Astrocyte (in vitro differentiated cells and primary cell): ENCODE results near the gene FER. TPM values are rescaled to one million over a fixed set of nuclear protein-coding genes. Genes with fewer than 3 reads are reported as not detected.

Source experiments
- DNase-seq: peaks from one replicate; pipeline ENCODE4 v3.0.0-alpha.2; 2010; ENCODE audit warnings: low read depth
- FAIRE-seq: peaks from 2 replicates; lab custom pipeline; 2011; peaks lifted over from hg19 to GRCh38; lab: Jason Lieb, UNC
- H2AFZ ChIP-seq: 2 replicates; pipeline ENCODE4 v1.6.0; 2012; ENCODE audit warnings: low read depth, low read length, inconsistent platforms
- H3K27ac ChIP-seq: 2 replicates; pipeline ENCODE4 v1.5.1; 2011; ENCODE audit warnings: low read depth, low read length, inconsistent platforms
- H3K27me3 ChIP-seq: 2 replicates; pipeline ENCODE4 v1.6.0; 2011; ENCODE audit warnings: low read length, inconsistent platforms; ENCODE audit not compliant: insufficient read depth
- H3K36me3 ChIP-seq: 2 replicates; pipeline ENCODE4 v1.5.1; 2011; ENCODE audit warnings: low read length, inconsistent platforms; ENCODE audit not compliant: insufficient read depth
- H3K4me1 ChIP-seq: 2 replicates; pipeline ENCODE4 v1.5.1; 2011; ENCODE audit warnings: low read length, inconsistent platforms; ENCODE audit not compliant: insufficient read depth
- H3K4me2 ChIP-seq: 2 replicates; pipeline ENCODE4 v1.6.0; 2012; ENCODE audit warnings: low read length, inconsistent platforms
- H3K4me3 ChIP-seq: 2 replicates; pipeline ENCODE4 v1.5.1; 2011; ENCODE audit warnings: low read depth, mild to moderate bottlenecking, low read length, inconsistent platforms; ENCODE audit not compliant: insufficient read depth
- H3K79me2 ChIP-seq: 2 replicates; pipeline ENCODE4 v1.6.0; 2012; ENCODE audit warnings: mild to moderate bottlenecking, low read length, inconsistent platforms; ENCODE audit not compliant: insufficient read depth
- H3K9ac ChIP-seq: 2 replicates; pipeline ENCODE4 v1.6.0; 2012; ENCODE audit warnings: mild to moderate bottlenecking, low read length, inconsistent platforms
- H3K9me3 ChIP-seq: 2 replicates; pipeline ENCODE4 v1.5.1; 2012; ENCODE audit warnings: low read depth, mild to moderate bottlenecking, low read length, inconsistent platforms; ENCODE audit not compliant: insufficient read depth
- H4K20me1 ChIP-seq: 2 replicates; pipeline ENCODE4 v1.6.0; 2012; ENCODE audit warnings: low read length, inconsistent platforms; ENCODE audit not compliant: insufficient read depth
- H3K27ac Mint-ChIP-seq: one replicate; pipeline ENCODE4 v1.8.0; 2021; ENCODE audit warnings: mild to moderate bottlenecking, mixed read lengths; ENCODE audit not compliant: unreplicated experiment
- H3K27me3 Mint-ChIP-seq: one replicate; pipeline ENCODE4 v1.8.0; 2021; ENCODE audit warnings: low read depth, mixed read lengths; ENCODE audit not compliant: unreplicated experiment
- H3K36me3 Mint-ChIP-seq: one replicate; pipeline ENCODE4 v1.8.0; 2021; ENCODE audit warnings: low read depth, mixed read lengths; ENCODE audit not compliant: unreplicated experiment
- H3K4me1 Mint-ChIP-seq: one replicate; pipeline ENCODE4 v1.8.0; 2021; ENCODE audit warnings: low read depth, mixed read lengths; ENCODE audit not compliant: unreplicated experiment
- H3K4me3 Mint-ChIP-seq: one replicate; pipeline ENCODE4 v1.8.0; 2021; ENCODE audit warnings: mild to moderate bottlenecking, moderate library complexity, mixed read lengths; ENCODE audit not compliant: unreplicated experiment
- H3K9me3 Mint-ChIP-seq: one replicate; pipeline ENCODE4 v1.8.0; 2021; ENCODE audit warnings: mild to moderate bottlenecking, mixed read lengths; ENCODE audit not compliant: unreplicated experiment
- EZH2 ChIP-seq: IDR thresholded peaks from 2 replicates; pipeline ENCODE4 v1.6.1; 2012; ENCODE audit warnings: mild to moderate bottlenecking, low read length, inconsistent platforms; ENCODE audit not compliant: insufficient read depth
- total RNA-seq: library from RNA; stranded (reverse); gene quantifications from 2 replicates; pipeline ENCODE4 v1.2.1, GENCODE V29; 2021
- TF ChIP-seq, protein P1 (sequence below): IDR thresholded peaks from 2 replicates; pipeline ENCODE4 v1.5.1; 2011; ENCODE audit warnings: low read depth, mild to moderate bottlenecking, inconsistent platforms, low read length, moderate library complexity; ENCODE audit not compliant: insufficient read depth

FER gene
- total RNA-seq, 1 donor from 2014 or later = 21.6 TPM

DNA sequence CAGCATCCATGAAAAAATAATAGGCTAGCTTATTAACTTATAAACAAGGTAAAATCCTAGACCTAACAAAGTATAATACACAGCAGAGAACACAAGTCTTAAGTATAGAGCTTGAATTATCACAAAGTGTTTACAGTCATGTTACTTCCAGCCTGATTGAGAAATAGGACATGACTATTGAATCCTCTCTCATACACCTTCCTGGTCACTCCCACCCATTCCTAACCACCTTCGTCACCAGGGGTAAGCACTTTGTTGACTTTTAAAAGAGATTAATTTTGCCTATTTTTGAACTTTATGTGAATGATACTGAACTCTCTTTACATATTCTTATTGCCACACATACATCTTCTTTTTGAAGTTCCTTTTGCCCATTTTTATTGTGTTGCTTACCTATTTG is 336.2 kb downstream of the FER start:
- Mint-ChIP-seq H3K36me3 (no peaks in the 10 kb centered on the region), H3K4me1 (peaks cover 2% of the 10 kb centered on the region), H3K4me3 (no peak overlapping the region), H3K27ac (no peak overlapping the region), H3K9me3 (no peaks in the 10 kb centered on the region), H3K27me3 (no peaks in the 10 kb centered on the region)
- H3K36me3 ChIP-seq = no peaks in the 10 kb centered on the region
- no peaks in the 10 kb centered on the region for H3K4me1 ChIP-seq
- H3K9ac ChIP-seq = no peak overlapping the region
- no peak overlapping the region for H3K4me2 ChIP-seq
- H3K27me3 ChIP-seq = no peaks in the 10 kb centered on the region
- H3K4me3 ChIP-seq = no peak overlapping the region
- H2AFZ ChIP-seq = no peak overlapping the region
- H4K20me1 ChIP-seq = no peaks in the 10 kb centered on the region
- no peak overlapping the region for H3K27ac ChIP-seq
- TF ChIP-seq, protein P1, sequence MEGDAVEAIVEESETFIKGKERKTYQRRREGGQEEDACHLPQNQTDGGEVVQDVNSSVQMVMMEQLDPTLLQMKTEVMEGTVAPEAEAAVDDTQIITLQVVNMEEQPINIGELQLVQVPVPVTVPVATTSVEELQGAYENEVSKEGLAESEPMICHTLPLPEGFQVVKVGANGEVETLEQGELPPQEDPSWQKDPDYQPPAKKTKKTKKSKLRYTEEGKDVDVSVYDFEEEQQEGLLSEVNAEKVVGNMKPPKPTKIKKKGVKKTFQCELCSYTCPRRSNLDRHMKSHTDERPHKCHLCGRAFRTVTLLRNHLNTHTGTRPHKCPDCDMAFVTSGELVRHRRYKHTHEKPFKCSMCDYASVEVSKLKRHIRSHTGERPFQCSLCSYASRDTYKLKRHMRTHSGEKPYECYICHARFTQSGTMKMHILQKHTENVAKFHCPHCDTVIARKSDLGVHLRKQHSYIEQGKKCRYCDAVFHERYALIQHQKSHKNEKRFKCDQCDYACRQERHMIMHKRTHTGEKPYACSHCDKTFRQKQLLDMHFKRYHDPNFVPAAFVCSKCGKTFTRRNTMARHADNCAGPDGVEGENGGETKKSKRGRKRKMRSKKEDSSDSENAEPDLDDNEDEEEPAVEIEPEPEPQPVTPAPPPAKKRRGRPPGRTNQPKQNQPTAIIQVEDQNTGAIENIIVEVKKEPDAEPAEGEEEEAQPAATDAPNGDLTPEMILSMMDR = no peak
- no peak for TF ChIP-seq EZH2
- DNase-seq = no peak
- H3K79me2 ChIP-seq = no peaks in the 10 kb centered on the region
- no peak for FAIRE-seq
- H3K9me3 ChIP-seq = no peaks in the 10 kb centered on the region

DNA sequence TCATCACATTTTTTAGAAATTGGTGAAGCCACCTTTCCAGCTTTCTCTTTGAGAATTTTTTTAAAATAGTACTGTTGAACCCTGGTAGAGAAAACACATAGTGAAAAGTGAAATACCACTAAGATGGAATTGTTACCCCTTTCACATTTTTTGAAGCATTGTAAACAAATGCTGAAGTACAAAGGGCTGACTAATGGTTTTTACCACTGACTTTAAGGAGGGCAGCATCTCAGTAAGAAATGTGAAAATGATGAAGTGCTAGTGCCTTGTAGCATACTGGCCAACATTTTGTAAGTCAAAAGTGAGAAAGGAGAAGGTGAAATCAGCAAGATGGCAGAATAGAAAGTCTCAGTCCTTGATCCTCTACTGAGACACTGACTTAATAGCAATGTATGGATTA is 341.5 kb downstream of the FER start:
- FAIRE-seq (no peak), DNase-seq (peak; percentile 9)
- no peak overlapping the region for H3K27ac ChIP-seq
- Mint-ChIP-seq H3K36me3 (no peaks in the 10 kb centered on the region), H3K4me3 (no peak overlapping the region), H3K27ac (no peak overlapping the region), H3K27me3 (no peaks in the 10 kb centered on the region), H3K9me3 (no peaks in the 10 kb centered on the region), H3K4me1 (peaks cover 2% of the 10 kb centered on the region)
- H3K4me2 ChIP-seq = no peak overlapping the region
- H3K27me3 ChIP-seq = no peaks in the 10 kb centered on the region
- no peaks in the 10 kb centered on the region for H3K9me3 ChIP-seq
- no peaks in the 10 kb centered on the region for H4K20me1 ChIP-seq
- no peak overlapping the region for H3K4me3 ChIP-seq
- no peak overlapping the region for H3K9ac ChIP-seq
- H2AFZ ChIP-seq = no peak overlapping the region
- H3K36me3 ChIP-seq = no peaks in the 10 kb centered on the region
- no peaks in the 10 kb centered on the region for H3K79me2 ChIP-seq
- no peak for TF ChIP-seq EZH2
- TF ChIP-seq, protein P1 = no peak
- H3K4me1 ChIP-seq = no peaks in the 10 kb centered on the region

GRCh38 chr5:109099081-109099480 is 351.4 kb downstream of the FER start:
- no peak overlapping the region for H2AFZ ChIP-seq
- DNase-seq (no peak), FAIRE-seq (no peak)
- H4K20me1 ChIP-seq = no peaks in the 10 kb centered on the region
- no peaks in the 10 kb centered on the region for H3K36me3 ChIP-seq
- H3K27me3 ChIP-seq = no peaks in the 10 kb centered on the region
- Mint-ChIP-seq H3K4me1 (no peaks in the 10 kb centered on the region), H3K9me3 (no peaks in the 10 kb centered on the region), H3K27me3 (no peaks in the 10 kb centered on the region), H3K4me3 (no peak overlapping the region), H3K27ac (no peak overlapping the region), H3K36me3 (no peaks in the 10 kb centered on the region)
- no peak overlapping the region for H3K4me3 ChIP-seq
- H3K4me1 ChIP-seq = no peaks in the 10 kb centered on the region
- no peak overlapping the region for H3K4me2 ChIP-seq
- no peak overlapping the region for H3K9ac ChIP-seq
- H3K9me3 ChIP-seq = no peaks in the 10 kb centered on the region
- H3K79me2 ChIP-seq = no peaks in the 10 kb centered on the region
- no peak overlapping the region for H3K27ac ChIP-seq
- TF ChIP-seq, protein P1 = no peak
- no peak for TF ChIP-seq EZH2
